ENCODE results near the gene PAPSS2. TPM values are rescaled to one million over a fixed set of nuclear protein-coding genes. Genes with fewer than 3 reads are reported as not detected.

The PAPSS2 gene
- total RNA-seq, 1 experiment from 2014 or later: 24.5 TPM

DNA sequence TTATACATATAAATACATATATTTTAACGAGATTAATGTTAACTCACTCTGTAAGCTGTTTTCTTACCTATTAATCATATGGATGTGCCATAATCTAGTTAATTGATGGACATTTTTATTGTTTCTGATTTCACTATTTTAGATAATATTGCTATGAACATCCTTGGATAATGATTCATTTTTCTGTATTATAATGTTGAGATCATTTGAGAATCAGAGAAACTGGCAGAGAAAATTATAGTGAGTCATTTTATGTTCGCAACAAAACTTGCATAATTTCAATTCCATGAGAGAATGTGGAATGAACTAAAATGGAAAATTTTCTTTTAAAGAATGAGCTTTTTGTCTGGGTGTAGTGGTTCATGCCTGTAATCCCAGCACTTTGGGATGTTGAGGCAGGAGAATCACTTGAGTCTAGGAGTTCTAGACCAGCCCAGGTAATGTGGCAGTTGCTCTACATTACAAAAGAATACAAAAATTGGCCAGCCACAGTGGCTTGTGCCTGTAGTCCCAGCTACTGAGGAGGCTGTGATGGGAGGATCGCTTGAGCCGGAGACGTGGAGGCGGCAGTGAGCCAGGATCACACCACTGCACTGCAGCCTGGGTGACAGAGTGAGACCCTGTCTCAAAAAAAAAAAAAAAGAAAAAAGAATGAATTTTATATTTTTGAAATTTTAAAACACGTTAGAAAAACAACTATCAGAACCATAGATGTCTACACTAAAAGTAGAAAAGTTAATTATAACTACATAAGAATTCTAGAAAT, 40.5 kb downstream of the PAPSS2 start:
- Histone ChIP-seq H2BK12ac (ENCODE audit: insufficient read length, low read depth, low read length) (no peak overlapping the region), H2AFZ (ENCODE audit: low read length) (no peak overlapping the region), H3K27ac (ENCODE audit: insufficient read length, low read depth, low read length) (no peak overlapping the region), H3K18ac (ENCODE audit: insufficient read length, low read depth, low read length) (no peak overlapping the region), H3K4ac (ENCODE audit: low read depth, low read length) (no peak overlapping the region), H4K8ac (replicated peaks; ENCODE audit: insufficient read length, low read depth, low read length) (no peak overlapping the region), H3K14ac (ENCODE audit: insufficient read depth, low read length) (no peak overlapping the region), H3K23ac (ENCODE audit: insufficient read length, low read depth, low read length) (no peak overlapping the region), H4K20me1 (ENCODE audit: control insufficient read depth, insufficient read depth, insufficient read length) (no peaks in the 10 kb centered on the region), H3K9me3 (ENCODE audit: control insufficient read depth, low read depth, low read length) (no peaks in the 10 kb centered on the region), H4K91ac (ENCODE audit: insufficient read length, low read depth, low read length) (no peak overlapping the region), H3K79me2 (ENCODE audit: insufficient read depth, low read length) (no peaks in the 10 kb centered on the region), H3K9ac (ENCODE audit: extremely low read depth, insufficient read length, low read length) (no peak overlapping the region), H3K4me1 (ENCODE audit: insufficient read depth, low read length) (no peaks in the 10 kb centered on the region), H3K56ac (ENCODE audit: insufficient read length, low read depth, low read length) (no peak overlapping the region), H3K27me3 (ENCODE audit: insufficient read depth, low read length) (no peaks in the 10 kb centered on the region), H2BK5ac (ENCODE audit: insufficient read length, low read length) (no peak overlapping the region), H3T11ph (ENCODE audit: low read length) (no peak overlapping the region), H2AK5ac (ENCODE audit: insufficient read length, low read length) (no peak overlapping the region), H3K79me1 (ENCODE audit: insufficient read depth, low read depth, low read length, poor library complexity, severe bottlenecking) (no peaks in the 10 kb centered on the region), H4K5ac (ENCODE audit: insufficient read length, low read depth, low read length) (no peak overlapping the region), H3K23me2 (ENCODE audit: insufficient read length, low read depth, low read length, poor library complexity, severe bottlenecking) (no peaks in the 10 kb centered on the region), H2BK15ac (ENCODE audit: low read depth, low read length) (no peak overlapping the region), H2BK120ac (ENCODE audit: low read depth, low read length, poor library complexity, severe bottlenecking) (no peak overlapping the region), H3K4me2 (ENCODE audit: insufficient read depth, insufficient read length, low read length) (no peak overlapping the region), H2BK20ac (ENCODE audit: low read depth, low read length, poor library complexity, severe bottlenecking) (no peak overlapping the region)
- no peaks in the 10 kb centered on the region for H3K27me3 Mint-ChIP-seq (ENCODE audit: low read depth)
- H3K36me3 Mint-ChIP-seq (ENCODE audit: insufficient read depth in 1 of 3, low read depth in 3 of 3): no peaks in the 10 kb centered on the region
- no peak overlapping the region for H3K27ac Mint-ChIP-seq
- peaks cover 3 to 4% of the 10 kb centered on the region in 2 experiments; a peak in 3 of 4 replicates for H3K4me1 Mint-ChIP-seq
- H3K9me3 Mint-ChIP-seq: no peaks in the 10 kb centered on the region
- no CpG with 5 or more reads among the region's 7 CpGs for WGBS (ENCODE audit: extremely low coverage, insufficient read length, low lambda C conversion rate)
- H3K4me3 Mint-ChIP-seq: no peak overlapping the region
- TF ChIP-seq, protein P1, sequence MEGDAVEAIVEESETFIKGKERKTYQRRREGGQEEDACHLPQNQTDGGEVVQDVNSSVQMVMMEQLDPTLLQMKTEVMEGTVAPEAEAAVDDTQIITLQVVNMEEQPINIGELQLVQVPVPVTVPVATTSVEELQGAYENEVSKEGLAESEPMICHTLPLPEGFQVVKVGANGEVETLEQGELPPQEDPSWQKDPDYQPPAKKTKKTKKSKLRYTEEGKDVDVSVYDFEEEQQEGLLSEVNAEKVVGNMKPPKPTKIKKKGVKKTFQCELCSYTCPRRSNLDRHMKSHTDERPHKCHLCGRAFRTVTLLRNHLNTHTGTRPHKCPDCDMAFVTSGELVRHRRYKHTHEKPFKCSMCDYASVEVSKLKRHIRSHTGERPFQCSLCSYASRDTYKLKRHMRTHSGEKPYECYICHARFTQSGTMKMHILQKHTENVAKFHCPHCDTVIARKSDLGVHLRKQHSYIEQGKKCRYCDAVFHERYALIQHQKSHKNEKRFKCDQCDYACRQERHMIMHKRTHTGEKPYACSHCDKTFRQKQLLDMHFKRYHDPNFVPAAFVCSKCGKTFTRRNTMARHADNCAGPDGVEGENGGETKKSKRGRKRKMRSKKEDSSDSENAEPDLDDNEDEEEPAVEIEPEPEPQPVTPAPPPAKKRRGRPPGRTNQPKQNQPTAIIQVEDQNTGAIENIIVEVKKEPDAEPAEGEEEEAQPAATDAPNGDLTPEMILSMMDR (conservative IDR thresholded peaks at IDR 0.05): no peak
- DNase-seq: no peak

Measured in H9 (cell line).